OCI-LY1 (cell line): ENCODE results near the gene NKAIN4.

Source experiments
- CTCF ChIP-seq: fragments of 200-600 bp; sonication (generic), shearing (Covaris generic); IDR thresholded peaks from 2 replicates; pipeline ENCODE4 v1.5.1; 2017; ENCODE audit warnings: mild to moderate bottlenecking, antibody characterized with exemption, low read length, moderate library complexity, mixed read lengths
- EZH2 ChIP-seq: fragments of 200-600 bp; sonication (generic), shearing (Covaris generic); IDR thresholded peaks from 2 replicates; pipeline ENCODE4 v1.8.0; 2017; ENCODE audit warnings: borderline replicate concordance, mixed run types, mild to moderate bottlenecking, antibody characterized with exemption, low read length, moderate library complexity, mixed read lengths

- TF ChIP-seq CTCF (no peak), EZH2 (no peak)
Measured at GRCh38 chr20:63233924-63234323, 20.3 kb downstream of the NKAIN4 start.
